ENCODE data around the gene RAB11FIP4. TPM values are rescaled to one million over a fixed set of nuclear protein-coding genes. Genes with fewer than 3 reads are reported as not detected.
A peak's percentile ranks its signal among the peaks of the same experiment; 100 is the strongest.

The RAB11FIP4 gene
- total and polyA plus RNA-seq, 9 of the 15 experiments (the other 6 are each of a cell fraction or from before 2014, with no cell fraction given), result 0.62 to 16.6 (median 8.9) TPM

GRCh38 chr17:31508288-31509094, 117.0 kb downstream of the RAB11FIP4 start (continued):
- TF ChIP-seq VEZF1 (CRISPR knock-in tag; IDR thresholded peaks at IDR 0.05), result peak; percentile 64
- 0 out of 2 replicates have a peak, but pooled peaks have one; percentile 11 for TF ChIP-seq ZBTB33 (CRISPR knock-in tag; IDR thresholded peaks at IDR 0.05)
- peak; percentile 10; the same call in 1 of the 2 replicates for TF ChIP-seq ATF7 (IDR thresholded peaks at IDR 0.05)
- peak; percentile 67 for TF ChIP-seq MEIS2 (IDR thresholded peaks at IDR 0.05; ENCODE audit: partially characterized antibody)
- TF ChIP-seq DPF2 (IDR thresholded peaks at IDR 0.05), result peak; percentile 80; the same call in 1 of the 2 replicates
- TF ChIP-seq RBBP5 (IDR thresholded peaks at IDR 0.05; ENCODE audit: borderline replicate concordance, insufficient read depth, low read length, poor library complexity, severe bottlenecking), result peak; percentile 27
- peak; percentile 8 for TF ChIP-seq PRDM10 (IDR thresholded peaks at IDR 0.05; ENCODE audit: partially characterized antibody)
- peak; percentile 14; the same call in 1 of the 2 replicates for TF ChIP-seq TAL1 (IDR thresholded peaks at IDR 0.05)
- peak; percentile 90 for TF ChIP-seq CTBP1 (IDR thresholded peaks at IDR 0.05; ENCODE audit: borderline replicate concordance)
- peak; percentile 45 to 51; a peak in 3 of 4 replicates for TF ChIP-seq NRF1 (conservative IDR thresholded peaks at IDR 0.05 in 1 of 2, IDR thresholded peaks at IDR 0.05 in 1 of 2)
- TF ChIP-seq CEBPB (tag; IDR thresholded peaks at IDR 0.05), result no peak
- peak; percentile 44; the same call in 1 of the 2 replicates for TF ChIP-seq TEAD4 (IDR thresholded peaks at IDR 0.05; ENCODE audit: low read length)
- no peak for TF ChIP-seq TEAD4 (CRISPR knock-in tag; IDR thresholded peaks at IDR 0.05; ENCODE audit: borderline replicate concordance)
- TF ChIP-seq ELF1 (tag; IDR thresholded peaks at IDR 0.05), result peak; percentile 27; the same call in 1 of the 2 replicates
- peak; percentile 66; the same call in 1 of the 2 replicates for TF ChIP-seq ZNF175 (CRISPR knock-in tag; IDR thresholded peaks at IDR 0.05; ENCODE audit: low read depth)
- TF ChIP-seq RBM14 (IDR thresholded peaks at IDR 0.05; ENCODE audit: borderline replicate concordance, insufficient read depth, low read depth, low read length), result no peak
- TF ChIP-seq HCFC1 (IDR thresholded peaks at IDR 0.05; ENCODE audit: low read depth, low read length), result 0 out of 2 replicates have a peak, but pooled peaks have one; percentile 13
- TF ChIP-seq SMAD3 (CRISPR knock-in tag; conservative IDR thresholded peaks at IDR 0.05), result no peak
- TF ChIP-seq MTA3 (IDR thresholded peaks at IDR 0.05; ENCODE audit: borderline replicate concordance), result 0 out of 2 replicates have a peak, but pooled peaks have one; percentile 48
- no peak; the same call in none of the 2 replicates for TF ChIP-seq CBX1 (IDR thresholded peaks at IDR 0.05; ENCODE audit: low read depth)

All from K562 (cell line).